GM23338 (cell line): Measurements from ENCODE around the gene SNRPD3.

Experiments
- CTCF ChIP-seq, 2 experiments: fragments of 200-600 bp in 1 of 2; sonication (generic) in 1 of 2; conservative IDR thresholded peaks; 2 replicates each; pipeline versions ENCODE4 v1.5.1 to v1.6.1; 2016 to 2017; ENCODE audit warnings: antibody characterized with exemption in 2 of 2, low read depth in 2 of 2, mild to moderate bottlenecking in 2 of 2, moderate library complexity in 1 of 2
- EZH2 ChIP-seq: fragments of 200-600 bp; sonication (generic); IDR thresholded peaks from one replicate; pipeline ENCODE4 v1.8.0; 2017; ENCODE audit warnings: antibody characterized with exemption, mild to moderate bottlenecking, low read depth; ENCODE audit not compliant: unreplicated experiment

GRCh38 chr22:24588757-24589481 lies 33.1 kb downstream of the SNRPD3 start:
- TF ChIP-seq CTCF (conservative IDR thresholded peaks at IDR 0.05; ENCODE audit: low read depth in 2 of 2) (no peak), EZH2 (no peak)
